Middle frontal gyrus (tissue), 1 donor: ENCODE measurements around the gene HOXC9.

Experiments
- DNase-seq: peaks from one replicate; pipeline ENCODE4 v3.0.0-alpha.2; 2015; ENCODE audit warnings: low spot score; ENCODE audit errors: extremely low spot score

HOXC9 gene

DNA sequence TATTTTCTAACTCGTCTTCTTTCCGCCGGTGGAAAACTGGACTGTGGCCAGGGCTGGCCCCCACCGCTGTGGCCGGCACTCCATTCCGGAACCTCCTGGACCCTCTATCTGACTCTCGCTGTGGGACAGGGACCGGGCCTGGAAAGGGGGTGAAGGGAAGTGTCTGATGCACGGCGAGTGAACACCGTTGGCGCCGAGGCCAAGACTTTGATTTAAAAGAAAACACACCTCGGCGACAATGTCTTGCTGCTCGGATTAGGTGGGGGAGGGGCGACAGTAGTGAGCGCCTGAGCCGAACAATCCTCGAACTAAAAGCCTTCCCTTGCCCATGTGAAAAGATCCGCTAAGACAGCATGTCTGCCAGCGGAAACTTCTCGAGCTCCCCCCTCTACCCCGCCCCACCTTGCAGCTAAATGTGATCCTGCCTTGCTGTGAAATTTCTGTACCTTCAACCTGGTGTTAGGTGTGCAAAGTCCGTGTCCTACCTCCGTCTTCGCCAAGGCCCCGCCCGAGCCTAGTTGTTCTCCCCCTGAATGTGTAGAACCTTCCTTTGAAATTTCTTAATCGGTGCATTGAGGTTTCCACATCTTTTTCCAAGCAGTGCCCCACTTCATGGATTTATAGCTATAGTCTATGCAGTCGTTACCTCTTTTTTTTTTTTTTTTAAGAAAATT, 24.3 kb upstream of the HOXC9 start:
- DNase-seq, result no peak

DNA sequence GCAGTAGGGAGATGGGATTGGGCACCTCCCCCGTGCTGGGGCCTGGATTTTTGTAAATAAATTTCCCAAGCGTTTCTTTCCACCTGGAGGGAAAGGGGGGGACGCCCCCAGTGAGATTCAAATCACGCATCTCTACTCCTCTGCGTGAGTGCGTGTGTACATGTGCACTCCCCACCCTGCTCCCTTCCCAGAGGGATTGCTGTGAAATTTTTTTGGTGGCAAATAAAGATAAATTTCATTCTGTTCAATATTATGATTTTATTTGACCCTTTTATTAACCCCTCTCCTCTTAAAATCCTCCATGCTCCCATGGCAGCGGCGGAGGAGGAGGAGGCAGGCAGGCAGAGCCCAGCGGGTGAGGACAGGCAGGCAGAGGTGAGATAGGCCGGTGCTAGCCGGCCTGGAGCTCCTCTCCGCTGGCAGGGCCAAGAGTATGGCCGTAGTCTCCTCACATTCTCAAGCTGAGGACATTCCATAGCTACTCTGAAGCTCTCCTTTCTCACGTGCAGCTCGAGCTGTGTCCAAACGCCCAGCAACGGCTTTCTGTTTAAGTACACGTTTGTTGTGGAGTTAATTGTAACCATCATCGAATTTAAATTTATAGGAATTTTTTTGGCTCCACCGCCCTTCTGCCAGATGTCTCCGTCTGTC, 23.7 kb upstream of the HOXC9 start:
- no peak for DNase-seq

DNA sequence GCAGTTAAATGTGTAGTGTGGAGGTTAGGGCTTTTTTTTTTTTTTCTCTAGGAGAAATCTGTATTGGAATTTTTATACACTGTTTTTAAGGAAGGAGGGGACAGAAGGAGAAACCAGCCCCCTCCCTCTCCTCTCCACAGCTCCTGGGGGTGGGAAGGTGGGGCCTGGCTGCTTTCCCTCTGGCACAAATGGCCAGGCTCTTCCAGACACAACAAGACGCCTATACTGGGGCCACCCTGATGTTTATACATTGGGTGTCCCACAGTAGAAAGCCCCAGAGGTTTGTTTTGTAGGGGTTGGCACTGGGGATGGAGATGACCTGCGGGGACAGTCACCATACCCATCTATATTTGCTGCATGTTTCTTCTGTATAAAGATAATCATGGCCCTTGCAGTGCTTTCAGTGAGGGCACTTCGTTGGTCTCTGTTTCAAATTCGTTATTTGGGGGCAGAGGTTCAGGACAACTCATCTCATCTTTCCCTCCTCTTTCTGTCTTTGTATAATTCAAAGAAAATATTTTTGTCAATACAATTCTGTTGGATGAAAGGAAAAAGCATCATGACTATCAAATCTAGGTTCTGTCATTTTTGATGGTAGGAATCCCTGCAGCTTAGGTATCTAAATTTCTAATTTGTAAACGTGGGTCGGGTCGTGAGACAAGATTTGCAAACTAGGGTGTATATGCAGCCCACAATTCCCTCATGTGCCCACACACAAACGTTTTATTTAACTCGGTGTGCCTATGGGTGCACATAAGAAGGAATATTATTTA, 23.0 kb upstream of the HOXC9 start:
- DNase-seq, result no peak

DNA sequence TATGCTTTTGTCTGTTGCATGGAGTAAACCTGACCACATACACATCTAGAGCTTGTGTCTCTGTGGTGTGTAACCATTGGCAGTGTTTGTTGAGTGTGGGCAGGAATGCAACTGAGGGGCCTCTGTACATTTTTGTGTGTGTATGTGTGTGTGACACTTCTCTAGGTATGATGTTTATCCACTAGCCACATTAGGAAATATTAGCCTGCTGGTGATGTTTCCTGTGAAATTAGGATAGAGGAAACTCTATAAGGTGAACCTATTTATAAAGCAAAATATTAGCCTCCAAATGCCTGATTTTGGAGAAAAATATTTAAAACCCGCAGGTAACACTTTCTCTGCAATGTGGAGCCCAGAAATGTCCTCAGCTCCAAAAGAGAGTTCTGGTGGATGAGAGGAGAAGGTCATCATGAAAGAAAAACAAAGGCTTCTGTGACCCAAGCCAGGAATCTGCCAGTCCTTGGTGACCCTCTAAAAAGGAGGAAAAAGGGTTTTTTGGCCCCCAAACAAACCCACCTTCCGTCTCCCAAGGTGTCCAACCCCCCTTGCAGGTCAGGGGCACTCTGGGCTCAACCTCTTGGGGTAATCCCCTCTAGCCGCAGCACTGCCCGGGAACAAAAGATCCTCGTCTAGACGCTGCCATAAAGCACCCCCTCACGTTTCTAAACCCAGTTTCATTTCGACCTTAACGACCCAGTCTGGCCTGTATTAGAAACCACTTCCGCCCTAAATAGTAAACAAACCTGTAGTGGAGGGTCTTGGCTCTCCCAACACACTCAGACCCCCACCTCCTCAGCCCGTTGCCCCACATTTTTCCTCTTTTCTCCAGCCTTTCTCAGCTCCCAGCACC, 22.1 kb upstream of the HOXC9 start:
- DNase-seq, result no peak

DNA sequence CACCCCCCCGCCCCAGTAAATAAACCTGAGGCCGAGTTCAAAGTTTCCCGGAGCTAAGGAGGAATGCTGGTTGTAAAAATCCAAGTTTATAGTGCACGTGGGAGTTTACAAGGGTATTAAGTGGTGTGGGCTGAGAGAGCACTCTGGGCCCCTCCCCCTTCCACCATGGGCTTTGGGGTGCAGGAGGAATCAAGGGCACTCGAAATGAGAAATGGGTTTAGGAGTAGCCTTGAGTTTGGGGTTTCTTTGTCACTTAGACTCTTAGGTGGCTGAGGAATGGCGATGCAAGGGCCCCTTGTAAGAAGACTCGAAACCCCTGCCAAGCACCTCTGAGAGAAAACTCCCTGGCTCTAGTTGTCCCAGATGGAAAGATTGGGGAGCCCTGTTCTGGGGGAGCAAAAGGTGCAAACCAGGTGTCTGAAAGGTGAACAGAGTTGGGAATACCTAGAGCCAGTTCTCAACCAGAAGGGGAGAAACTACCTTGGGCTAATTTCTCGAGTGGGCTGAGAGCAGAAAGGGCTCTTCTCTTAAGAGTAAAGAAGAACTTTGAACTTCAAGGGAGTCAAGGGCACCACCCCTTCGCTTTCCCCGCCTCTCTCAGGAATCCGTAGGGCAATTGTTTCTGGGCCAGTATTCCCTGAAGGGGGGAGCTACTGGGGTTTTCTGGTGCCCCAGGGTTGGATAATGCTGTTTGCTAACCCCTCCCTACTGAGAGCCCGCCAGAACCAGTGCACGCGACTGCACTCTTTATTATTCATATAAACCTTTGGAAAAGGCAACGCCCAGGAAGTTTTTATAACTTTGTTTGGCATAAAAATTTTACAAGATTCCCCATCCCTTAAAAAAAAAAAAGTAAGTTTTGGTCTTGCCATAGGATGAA, 21.2 kb upstream of the HOXC9 start:
- no peak for DNase-seq

DNA sequence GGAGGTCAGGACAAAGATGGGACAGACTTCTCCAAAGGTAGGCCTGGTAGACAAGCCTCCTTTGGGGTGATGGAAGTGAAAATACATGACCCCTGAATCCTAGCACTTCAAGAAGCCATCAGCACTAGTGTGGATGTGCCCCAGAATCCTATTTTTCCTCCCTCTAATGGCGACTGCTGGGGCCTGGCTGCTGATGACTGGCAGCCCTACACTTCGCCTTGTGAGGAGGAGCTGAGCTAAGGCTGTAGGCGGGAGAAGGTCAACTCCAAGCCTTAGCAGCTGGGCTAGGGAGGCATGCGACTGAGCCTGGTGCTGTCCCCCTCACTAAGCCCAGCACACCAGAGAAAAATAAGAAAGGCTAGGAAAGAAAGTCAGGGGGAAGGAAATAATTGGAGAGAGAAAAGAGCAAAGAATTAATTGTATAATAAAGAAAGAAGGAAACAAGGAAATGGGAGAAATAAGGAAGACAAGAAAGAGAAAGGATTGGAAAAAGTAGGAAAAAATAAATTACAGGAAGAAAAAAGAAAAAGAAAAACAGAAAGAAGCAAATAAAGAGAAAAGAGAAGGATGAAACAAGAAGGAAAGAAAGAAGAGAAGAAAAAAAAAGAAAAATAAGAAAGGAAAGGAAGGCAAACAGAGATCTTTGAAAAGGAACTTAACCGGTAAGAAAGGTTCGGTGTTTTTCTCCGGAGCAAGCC, 19.7 kb upstream of the HOXC9 start:
- DNase-seq, result no peak

DNA sequence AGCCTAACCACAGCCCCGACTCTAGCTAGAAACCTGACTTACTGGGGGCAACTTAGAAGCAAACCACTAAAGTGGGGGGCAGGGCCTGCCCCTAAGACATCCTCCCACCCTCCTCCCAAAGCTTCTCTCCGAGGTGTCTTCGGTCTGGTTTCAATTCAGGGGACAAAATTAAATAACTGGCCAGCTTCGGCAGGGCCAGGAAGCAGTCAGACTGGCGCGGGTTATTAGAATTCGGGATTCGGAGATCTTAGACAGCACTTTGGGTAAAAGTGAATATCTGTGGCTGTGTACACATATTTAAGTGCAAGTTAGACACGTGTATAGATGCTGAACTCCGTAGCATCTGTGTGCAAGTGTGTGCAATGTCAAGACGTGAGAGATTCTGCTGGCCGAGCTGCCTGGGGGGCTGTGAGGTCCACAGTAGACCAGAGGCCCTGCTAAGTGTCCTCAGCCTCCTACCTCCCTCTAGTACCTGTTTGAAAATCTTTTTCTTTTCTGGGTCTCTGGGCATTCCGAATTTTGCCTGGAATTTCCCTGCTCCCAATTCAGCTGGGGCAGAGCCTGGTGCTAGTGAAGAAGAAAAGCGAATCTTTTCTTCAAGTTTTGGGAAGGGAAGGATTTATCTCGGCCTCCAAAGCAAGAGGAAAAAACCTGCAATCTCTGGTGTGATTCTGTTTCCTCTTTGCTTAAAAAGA, 19.0 kb upstream of the HOXC9 start:
- DNase-seq, result no peak

DNA sequence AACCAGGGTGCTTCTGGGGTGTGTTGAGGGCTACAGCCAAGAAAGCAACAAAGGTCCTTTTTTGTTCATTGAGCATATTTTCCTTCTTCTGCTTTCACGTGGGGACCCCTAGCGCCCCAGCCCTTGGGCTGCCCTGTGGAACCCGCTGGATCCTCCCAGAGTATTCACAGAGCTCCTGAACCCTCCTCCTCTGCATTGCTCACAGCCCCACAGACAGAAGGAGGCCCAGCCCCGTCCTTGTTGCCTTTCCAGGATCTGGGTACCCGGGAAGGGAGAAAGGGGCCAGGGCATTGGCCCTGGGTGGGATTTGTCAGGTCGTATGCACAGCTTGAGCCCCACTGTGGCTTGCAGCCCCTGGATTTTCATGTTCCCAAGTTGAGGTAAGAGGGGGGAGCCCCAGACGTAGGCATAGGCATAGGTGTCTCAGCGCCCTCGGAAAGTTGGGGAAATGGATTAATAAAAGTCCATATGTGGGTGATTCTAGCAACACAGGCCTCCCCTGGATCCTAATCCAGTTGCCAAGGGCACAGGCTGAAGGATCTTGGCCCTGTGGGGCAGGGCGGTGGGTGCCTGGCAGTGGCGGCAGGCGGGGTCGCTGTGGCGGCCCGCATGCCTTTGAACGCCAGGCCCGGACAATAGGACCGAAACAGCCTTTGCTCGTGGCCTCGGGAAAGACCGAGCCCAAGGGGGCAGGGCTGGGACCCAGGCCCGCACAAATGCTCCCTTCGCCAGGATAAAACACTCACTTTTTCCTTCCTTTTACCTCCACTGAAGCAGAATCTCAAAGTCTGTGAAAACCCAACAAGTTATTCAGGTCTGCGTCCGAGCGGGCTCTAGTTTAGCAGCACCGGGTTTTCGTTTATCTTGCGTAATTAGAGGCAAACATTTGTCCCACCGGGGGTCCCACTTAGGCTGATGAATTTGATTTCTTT, 18.1 kb upstream of the HOXC9 start:
- no peak for DNase-seq

DNA sequence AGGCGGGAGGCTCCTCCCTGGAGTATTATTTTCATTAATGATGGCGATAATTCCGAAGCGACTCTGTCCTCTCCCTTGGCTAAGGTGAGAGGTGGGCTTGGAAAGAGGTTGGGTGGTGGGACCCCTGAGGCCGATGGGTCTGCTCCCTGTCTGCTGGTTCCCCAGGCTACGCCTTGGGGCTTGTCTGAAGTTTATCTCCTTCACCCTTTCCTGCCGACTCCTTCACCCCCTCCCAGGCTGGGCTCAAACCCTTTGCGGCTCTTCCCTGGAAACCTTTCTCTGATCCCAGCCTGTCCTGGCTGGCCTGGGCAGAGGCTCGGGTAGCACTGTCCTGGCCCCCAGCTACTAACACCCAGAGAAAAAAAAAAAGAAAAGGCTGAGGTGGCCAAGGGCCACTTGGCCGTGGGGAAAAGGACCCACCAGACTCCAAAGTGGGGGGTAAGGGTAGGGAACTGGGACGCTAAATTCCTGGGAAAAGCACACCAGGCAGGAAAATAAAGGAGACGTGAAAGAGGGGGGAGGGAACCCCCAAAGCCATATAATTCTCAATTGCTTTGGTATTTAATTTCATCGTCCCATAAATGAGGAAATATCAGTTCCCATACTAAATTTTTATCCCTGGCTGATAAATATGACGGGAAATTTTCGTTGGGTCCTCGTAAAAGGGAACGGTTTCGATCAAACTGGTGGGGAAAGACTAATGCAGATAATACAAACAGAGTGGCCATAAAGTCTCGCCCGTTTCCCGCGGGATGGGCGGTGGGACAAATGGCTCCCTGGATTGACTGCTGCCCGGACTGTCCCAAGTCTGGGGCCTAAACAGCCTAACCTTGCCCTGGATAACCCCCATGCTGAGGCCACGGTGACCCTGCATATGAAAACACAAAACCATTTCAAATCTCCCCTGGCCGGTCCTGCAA, 17.1 kb upstream of the HOXC9 start:
- no peak for DNase-seq

DNA sequence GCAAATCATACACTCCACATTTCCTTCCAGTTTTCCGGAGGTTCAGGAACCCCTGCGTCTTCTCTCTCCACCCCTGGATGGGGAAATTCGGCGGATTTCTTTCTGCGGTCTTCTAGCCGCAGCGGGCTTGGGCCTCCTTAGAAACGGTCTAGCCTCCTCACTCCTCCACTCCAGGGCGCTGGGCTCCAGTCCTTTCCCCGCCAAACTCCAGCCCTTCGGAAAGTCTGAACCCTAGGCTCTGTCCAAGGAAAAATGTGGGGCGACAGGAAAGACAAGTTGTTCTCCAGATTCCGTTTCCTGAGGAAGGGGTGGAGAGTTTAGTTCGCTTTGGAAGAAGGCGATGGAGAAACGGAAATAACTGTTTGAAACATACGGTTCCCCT, 16.4 kb upstream of the HOXC9 start:
- no peak for DNase-seq

DNA sequence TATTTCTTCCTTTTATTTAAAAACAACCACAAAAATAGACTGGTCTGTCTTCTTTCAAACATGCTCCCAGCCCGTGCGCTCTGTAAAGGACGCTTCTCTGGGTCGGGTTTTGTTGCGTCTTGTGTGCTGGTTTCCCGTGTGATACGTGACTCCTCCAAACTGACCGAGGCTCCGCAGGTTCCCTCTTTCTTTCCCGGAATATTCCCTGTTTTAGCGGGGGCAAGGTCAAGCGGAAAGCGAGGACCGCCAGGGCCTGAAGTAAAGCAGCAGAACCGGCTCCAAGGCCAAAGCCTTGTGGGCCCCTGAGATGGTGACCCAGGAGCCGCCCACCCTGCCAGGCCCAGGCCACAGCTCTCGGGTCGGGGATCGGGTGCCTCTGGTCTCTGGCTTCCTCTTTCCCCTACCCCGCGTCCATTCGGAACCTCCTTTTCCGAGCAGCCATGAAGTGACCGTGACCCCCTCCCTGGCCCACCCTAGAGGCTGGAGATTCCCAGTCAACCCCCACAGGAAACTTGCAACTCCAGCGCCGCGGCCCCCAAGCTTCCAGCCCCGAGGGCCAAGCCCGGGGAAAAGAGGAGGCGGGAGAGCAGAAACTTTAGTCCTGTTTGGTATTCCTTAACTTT, 15.9 kb upstream of the HOXC9 start:
- no peak for DNase-seq

DNA sequence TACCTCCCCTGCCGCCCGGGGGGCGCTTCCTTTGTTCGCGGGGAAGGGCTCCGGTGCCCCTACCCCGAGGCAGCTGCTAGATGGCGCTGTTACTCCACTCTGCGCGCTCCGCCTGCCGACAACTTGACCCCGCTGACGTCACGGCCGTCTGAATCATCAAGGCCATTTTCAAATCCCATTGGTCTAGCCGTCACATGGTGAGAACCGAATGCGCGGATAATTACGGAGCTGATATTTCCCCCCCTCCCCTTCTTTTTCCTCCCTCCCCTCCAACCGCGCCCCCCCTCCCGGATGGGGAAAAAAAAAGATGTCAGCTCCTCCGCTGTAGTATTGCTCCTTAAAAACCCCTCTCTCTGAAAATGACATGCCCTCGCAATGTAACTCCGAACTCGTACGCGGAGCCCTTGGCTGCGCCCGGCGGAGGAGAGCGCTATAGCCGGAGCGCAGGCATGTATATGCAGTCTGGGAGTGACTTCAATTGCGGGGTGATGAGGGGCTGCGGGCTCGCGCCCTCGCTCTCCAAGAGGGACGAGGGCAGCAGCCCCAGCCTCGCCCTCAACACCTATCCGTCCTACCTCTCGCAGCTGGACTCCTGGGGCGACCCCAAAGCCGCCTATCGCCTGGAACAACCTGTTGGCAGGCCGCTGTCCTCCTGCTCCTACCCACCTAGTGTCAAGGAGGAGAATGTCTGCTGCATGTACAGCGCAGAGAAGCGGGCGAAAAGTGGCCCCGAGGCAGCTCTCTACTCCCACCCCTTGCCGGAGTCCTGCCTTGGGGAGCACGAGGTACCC, 14.9 kb upstream of the HOXC9 start, which contains the start of gene HOXC10:
Gene HOXC10 (plus strand): TSS at position 246 of the 791 bp plus-strand sequence. CDS start 114 bp downstream, at position 360.
- DNase-seq, result no peak

DNA sequence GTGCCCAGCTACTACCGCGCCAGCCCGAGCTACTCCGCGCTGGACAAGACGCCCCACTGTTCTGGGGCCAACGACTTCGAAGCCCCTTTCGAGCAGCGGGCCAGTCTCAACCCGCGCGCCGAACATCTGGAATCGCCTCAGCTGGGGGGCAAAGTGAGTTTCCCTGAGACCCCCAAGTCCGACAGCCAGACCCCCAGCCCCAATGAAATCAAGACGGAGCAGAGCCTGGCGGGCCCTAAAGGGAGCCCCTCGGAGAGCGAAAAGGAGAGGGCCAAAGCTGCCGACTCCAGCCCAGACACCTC, 14.3 kb upstream of the HOXC9 start:
- no peak for DNase-seq

DNA sequence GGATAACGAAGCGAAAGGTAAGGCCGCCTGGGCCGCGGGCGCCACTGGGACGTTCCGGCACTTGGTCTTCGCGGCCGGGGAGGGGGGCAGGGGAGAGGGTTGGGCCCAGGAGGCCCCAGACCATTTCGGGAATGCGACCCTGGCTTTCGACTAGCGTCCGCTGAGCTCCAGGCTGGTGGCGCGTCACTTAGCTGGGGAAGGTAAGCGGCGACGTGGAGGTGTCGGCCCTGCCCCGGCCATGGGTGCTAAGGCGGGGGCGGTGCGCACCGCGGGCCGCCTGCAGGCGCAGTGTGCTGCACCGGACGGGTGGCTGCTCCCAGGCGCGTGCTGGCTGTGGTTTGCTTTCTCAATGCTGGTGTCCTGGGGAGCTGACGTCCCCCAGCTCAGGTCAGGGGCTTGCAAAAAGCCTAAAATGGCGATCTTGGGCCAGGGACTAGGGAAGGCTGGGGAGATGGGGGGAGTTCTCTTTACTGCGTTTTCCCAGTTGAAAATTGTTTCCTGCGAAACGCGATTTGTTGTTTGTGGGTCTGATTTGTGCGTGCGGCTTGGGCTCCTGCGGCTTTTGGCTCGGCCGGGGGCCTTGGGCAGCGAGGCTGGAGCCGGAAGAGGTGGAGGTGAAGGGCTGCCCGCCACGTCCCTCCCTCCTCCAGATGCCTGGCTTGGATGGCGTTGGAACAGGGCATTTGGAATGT, 13.8 kb upstream of the HOXC9 start:
- no peak for DNase-seq

DNA sequence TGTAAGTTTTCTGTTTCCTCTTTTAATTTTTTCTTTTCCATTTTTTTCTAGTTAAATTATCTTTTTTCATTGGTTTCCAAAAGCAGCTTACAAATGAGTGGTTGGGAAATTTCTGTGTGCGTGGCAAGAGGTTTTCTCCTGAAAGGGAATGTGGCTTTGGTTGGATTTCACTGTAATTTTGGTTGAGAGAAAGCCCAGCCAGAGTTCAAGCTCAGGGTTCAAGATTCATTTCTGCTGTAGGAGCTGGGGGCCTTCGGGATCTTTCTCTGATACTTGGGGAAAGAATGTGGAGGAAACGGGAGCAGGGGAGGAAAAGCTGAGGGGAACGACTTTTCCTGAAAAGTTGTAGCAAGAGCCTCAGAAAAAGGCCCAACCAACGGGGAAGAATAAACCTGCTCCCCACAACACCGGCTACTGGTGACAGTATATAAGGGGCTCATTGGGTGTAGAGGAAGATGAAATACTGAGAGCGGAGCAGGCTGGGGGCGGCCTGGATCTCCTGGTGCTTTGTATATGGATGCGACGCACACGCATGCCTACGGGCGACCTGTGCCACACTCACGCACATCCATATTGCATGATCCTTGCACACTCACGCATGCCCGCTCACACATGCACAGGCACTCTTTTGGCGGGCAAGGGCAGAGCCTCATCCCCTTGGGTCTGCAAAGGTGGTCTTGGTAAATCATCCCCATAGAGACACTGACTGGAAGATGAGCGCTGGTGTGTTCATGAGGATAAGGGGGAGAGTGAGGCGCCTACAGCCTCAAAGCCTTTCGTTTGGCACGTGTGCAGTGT, 13.1 kb upstream of the HOXC9 start:
- no peak for DNase-seq
